Stimulated activated naive CD4-positive, alpha-beta T cell (primary cell): ENCODE data around the gene LINC01488.

ENCODE experiments used
- DNase-seq, 6 experiments: peaks; one replicate each; lab custom pipeline; 2025; lab: John Stamatoyannopoulos, UW

LINC01488 gene

GRCh38 chr11:69510471-69511357 is 29.3 kb downstream of the LINC01488 start:
- no peak for DNase-seq

- no peak for DNase-seq
Observed at GRCh38 chr11:69511358-69512055, 30.0 kb downstream of the LINC01488 start.

- DNase-seq = no peak
Observed at GRCh38 chr11:69512136-69512535, 30.7 kb downstream of the LINC01488 start.

- DNase-seq = no peak
Observed at GRCh38 chr11:69512790-69513189, 31.3 kb downstream of the LINC01488 start.

- no peak for DNase-seq
Observed at GRCh38 chr11:69513196-69513595, 31.7 kb downstream of the LINC01488 start.

- no peak for DNase-seq
Observed at GRCh38 chr11:69513663-69514224, 32.3 kb downstream of the LINC01488 start.

- DNase-seq = no peak
Observed at GRCh38 chr11:69514771-69515170, 33.3 kb downstream of the LINC01488 start.

- no peak for DNase-seq
Observed at GRCh38 chr11:69515271-69516245, 34.1 kb downstream of the LINC01488 start.

- DNase-seq = no peak
Observed at GRCh38 chr11:69516526-69516925, 35.1 kb downstream of the LINC01488 start.

GRCh38 chr11:69518081-69518950 is 36.9 kb downstream of the LINC01488 start:
- DNase-seq = no peak

GRCh38 chr11:69520186-69520916 is 38.9 kb downstream of the LINC01488 start:
- no peak for DNase-seq

GRCh38 chr11:69521457-69521856 is 40.0 kb downstream of the LINC01488 start:
- no peak for DNase-seq

GRCh38 chr11:69523453-69523852 is 42.0 kb downstream of the LINC01488 start:
- DNase-seq = no peak

GRCh38 chr11:69524291-69524882 is 42.9 kb downstream of the LINC01488 start:
- no peak for DNase-seq

GRCh38 chr11:69524991-69525411 is 43.5 kb downstream of the LINC01488 start:
- DNase-seq = no peak

GRCh38 chr11:69525516-69526452 is 44.3 kb downstream of the LINC01488 start:
- DNase-seq = no peak

- no peak for DNase-seq
Observed at GRCh38 chr11:69526453-69526810, 45.0 kb downstream of the LINC01488 start.

- DNase-seq = no peak
Observed at GRCh38 chr11:69529001-69529400, 47.5 kb downstream of the LINC01488 start.
